GDM1 (cell line): ENCODE data around the gene CFL2.
"Not testable (repeated sequence)": the region's sequence is repeated elsewhere in the genome, so short reads cannot be mapped to it uniquely, and the experiment has no call there.

ENCODE experiments used
- DNase-seq: peaks from one replicate; lab custom pipeline; 2025; lab: John Stamatoyannopoulos, UW

CFL2 gene

GRCh38 chr14:34714320-34715126, at the start of gene CFL2:
TSS of gene CFL2 (minus strand) at chr14:34714593. CDS start at chr14:34714540, 53 bp downstream.
- peak; percentile 62 for DNase-seq

DNA sequence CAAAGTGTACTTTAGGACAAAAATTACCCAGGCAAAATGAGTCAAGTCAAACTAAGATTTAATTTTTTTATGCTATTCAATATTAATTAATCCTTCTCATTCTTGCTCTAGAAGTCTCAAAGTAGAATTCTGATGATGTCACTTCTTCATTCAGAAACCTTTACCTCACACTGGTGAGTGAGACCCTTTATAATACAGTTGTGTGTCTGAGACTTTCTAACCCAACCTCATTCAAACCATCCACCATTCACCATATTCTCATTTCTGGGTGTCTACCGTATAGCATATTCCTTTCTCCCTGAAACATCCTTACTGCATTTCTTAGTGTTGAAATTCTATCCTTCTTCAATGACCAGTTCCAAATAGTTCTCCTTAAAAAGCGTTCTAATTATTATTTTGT, 40.8 kb upstream of the CFL2 start:
- no peak for DNase-seq

DNA sequence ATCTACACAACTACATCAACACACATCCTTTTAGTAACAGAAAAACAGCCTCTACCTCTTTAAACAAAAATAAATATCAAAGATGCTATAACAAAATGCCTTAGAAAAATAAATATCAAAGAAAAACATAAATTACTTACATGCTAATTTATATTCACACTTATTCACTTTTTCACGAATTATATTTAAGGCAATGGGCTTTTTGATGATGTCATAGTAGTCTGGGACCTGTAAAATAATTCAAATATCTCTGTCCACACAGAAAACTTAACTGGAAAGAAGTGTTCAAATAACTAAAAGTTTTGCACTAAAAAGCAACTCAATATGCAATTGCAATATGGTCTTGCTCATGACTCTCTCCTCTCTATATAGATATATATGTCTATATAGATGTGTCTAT, 40.3 kb upstream of the CFL2 start:
- no peak for DNase-seq

DNA sequence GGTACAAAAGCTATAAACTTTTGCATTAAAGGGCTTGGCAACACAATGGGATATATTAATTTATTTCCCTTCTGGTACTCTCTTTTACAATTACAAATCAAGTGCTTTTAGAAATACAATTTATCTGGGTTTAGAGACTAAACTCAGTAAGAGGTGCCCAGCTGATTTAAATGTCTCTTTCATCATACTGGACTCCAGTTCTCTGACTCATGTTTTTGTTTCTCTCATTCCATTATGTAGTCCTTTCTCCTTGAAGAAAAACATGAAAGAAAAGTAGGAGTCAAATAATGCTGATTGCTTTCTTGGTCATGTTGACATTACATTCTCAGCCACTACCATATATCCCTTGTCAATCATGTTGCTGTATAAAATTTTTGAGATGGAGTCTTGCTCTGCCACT, 36.3 kb upstream of the CFL2 start:
- DNase-seq, result no peak

DNA sequence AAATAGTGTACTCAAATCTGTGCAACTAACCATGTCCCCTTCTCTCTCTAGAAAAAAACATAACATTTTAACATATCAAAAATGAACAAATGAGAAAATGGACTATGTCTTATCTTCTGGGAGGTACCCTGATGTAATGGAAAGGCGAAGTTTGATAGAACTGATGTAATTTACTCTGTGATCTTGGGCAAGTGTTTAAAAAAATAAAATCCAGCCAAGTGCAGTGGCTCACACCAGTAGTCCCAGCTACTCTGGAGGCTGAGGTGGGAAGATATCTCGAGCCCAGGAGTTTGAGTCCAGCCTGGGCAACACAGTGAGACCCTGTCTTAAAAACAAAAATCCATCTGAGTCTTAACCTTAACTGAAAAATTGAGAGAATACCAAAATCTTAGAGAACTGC, 35.8 kb upstream of the CFL2 start:
- no peak for DNase-seq

DNA sequence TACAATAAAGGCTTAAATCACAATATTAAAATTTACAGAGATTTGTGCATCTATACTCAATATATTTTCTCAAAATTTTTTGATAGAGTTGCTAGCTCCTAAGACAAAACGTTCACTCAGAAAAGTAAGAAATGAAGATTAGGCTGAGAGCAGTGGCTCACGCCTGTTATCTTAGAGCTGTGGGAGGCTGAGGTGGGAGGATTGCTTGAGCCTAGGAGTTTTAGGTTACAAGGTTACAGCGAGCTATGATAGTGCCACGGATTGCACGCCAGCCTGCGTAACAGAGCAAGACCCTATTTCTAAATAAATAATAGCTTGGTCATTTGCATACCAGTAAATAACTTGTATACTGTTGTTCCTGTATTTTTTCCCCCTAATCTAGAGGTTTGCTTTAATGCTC, 35.0 kb upstream of the CFL2 start:
- no peak for DNase-seq

DNA sequence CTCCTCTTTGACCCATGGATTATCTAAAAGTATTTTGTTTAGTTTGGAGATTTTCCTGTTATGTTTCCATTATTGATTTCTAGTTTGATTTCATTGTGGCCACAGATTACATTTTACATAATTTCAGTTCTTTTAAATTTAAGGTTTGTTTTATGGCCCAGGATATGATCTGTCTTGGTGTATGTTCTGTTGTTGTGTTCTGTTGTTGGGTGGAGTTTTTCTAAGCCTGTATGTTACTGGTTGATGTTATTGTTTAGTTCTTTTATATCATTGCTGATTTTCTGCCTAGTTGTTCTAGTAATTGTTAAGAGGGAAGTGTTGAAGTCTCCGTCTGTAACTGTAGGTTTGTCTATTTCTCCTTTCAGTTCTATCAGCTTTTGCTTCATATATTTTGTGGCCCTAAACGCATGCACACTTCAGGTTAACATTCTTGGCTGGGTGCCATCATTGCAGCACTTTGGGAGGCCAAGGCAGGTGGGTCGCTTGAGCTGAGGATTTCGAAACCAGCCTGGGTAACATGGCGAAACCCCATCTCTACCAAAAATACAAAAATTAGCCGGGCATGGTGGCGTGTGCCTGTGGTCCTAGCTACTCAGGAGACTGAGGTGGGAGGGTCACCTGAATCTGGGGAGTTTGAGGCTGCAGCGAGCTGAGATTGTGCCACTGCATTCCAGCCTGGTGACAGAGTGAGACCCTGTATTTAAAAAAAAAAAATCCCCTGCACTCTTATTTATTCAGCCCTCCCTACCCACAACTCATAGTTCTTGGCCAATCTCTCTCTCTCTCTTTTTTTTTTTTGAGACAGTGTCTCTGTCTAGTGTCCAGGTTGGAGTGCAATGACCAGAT, 28.1 kb upstream of the CFL2 start:
- no peak for DNase-seq

DNA sequence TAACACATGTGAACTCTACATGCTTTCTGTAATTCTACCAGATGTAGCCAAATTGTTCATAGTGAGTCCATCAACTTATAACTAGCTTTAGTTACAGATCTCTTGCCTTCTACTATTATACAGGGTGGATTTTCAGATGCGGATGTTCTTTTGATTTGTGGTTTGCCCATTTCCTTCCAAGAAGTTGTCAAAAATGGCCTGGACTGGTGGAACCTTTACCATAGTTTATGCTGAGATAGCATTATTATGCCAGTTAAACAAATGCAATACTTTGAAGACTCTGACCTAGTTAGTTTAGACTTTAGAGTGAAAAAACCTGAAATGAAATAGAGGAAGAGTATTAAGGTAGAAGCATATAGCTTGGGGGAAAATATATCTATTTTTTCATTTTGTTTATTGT, 27.4 kb upstream of the CFL2 start:
- DNase-seq, result no peak

DNA sequence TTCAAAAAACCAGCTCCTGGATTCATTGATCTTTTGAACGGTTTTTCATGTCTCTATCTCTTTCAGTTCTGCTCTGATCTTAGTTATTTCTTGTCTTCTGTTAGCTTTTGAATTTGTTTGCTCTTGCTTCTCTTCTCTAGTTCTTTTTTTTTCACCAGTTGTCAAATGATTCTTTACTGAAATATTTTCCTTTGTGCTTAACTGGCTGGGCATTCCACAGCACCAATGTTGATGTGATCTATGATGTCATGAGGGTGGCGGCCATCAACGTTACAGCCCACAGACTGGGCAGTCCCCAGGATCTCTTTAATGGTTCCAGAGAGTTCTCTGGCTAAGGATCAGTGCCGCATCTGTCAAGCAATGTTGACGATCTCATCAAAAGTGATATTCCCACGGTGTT, 25.7 kb upstream of the CFL2 start:
- not testable (repeated sequence) for DNase-seq

DNA sequence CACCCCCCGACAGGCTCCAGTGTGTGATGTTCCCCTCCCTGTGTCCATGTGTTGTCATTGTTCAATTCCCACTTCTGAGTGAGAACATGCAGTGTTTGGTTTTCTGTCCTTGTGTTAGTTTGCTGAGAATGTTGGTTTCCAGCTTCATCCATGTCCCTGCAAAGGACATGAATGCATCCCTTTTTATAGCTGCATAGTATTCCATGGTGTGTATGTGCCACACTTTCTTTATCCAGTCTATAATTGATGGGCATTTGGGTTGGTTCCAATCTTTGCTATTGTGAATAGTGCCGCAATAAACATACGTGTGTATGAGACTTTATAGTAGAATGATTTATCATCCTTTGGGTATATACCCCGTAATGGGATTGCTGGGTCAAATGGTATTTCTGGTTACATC, 22.7 kb upstream of the CFL2 start:
- DNase-seq, result not testable (repeated sequence)

DNA sequence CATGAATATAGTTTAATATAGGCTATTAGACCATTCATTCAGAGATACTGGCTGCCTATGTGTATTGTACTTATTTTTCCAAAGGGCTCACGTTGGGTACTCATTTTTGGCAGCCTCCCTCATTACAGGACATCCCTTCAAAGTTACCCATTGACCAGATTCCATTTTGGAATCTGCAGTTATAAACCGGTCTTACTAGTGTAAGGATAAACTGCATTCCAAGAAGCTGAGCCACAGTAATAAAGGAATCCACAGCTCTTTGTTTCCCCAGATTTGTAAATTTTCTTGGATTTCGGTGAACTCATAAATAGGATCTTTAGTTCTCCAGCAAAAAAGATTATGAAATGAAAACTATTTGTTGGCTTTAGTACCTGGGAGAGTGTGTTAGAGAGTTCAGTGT, 18.9 kb upstream of the CFL2 start:
- no peak for DNase-seq

GRCh38 chr14:34732802-34733201, 18.4 kb upstream of the CFL2 start:
- DNase-seq, result no peak

DNA sequence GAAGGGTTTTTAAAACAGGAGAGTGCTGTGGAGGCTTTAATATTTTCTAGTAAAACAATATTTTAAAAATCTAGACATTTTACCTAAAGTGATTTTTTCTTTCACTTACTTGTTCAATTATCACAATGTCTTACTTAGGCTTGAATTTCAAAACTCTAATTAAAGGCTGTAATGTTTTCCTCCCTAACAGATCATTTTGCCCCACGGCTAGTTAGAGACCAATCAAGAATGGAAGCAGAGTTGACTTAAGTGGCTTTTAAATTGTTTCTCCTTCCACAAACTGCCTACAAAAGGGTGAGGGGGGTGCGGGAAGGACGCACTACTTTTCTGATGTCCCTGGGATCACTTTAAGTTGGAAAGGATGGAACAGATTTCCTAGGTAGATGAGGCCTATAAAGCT, 9.5 kb upstream of the CFL2 start:
- no peak for DNase-seq

DNA sequence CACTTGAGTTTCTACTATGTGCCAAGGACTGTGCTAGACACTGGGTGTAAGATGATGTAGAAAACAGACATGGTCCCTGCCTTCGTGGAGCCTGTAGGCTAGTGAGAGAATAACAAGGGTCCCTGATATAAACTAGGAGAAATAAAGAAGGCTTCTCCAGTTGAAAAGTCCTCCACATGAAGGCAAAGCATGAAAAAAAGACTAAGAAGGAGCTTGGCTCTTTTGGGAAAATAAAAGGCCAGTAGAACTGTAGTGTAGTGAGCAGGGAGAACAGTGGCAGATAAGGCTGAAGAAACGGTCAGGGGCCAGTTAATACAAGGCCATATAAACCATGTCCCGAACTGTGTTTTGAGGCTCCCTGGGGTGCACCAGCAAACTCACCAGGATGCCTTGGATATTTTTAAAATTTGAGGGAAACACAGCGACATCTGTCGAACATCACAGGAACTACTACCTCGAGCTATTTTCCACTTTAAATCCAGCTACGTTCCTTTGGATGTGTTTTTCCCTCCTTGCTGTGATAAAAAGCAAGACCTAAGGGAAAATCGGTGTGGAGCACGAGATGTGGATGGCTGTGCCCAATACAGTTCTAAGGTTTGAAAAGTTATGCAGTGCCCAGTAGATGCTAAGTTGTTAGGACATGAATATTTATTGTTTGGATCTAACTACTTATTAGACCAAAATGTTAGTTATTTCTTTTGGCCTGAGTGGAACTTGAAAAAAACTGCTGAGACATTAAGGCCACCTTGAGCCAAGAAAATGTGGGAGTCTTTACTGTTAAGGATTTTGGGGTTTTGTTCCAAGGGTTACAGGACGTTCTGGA, 8.5 kb upstream of the CFL2 start:
- DNase-seq, result peak; percentile 1

DNA sequence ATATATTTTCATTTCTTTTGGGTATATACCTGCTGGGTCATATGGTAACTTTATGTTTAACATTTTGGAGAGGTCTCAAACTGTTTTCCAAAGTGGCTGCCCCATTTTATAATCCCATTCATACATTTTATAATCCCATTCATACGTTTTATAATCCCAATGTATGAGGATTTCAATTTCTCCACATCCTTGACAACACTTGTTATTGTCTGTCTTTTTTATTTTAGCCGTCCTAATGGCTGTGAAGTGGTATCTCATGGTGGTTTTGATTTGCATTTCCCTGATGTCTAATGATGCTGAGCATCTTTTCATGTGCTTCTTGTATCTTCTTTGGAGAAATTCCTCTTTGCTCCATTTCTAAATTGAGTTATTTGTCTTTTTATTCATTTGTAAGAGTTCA, 6.7 kb upstream of the CFL2 start:
- DNase-seq, result no peak

- DNase-seq, result no peak
These were observed 4.4 kb upstream of the CFL2 start for GRCh38 chr14:34718750-34719304.

GRCh38 chr14:34715127-34715863, 902 bp upstream of the CFL2 start:
- no peak for DNase-seq

- no peak for DNase-seq
These were observed 593 bp downstream of the CFL2 start for GRCh38 chr14:34713681-34714319.

GRCh38 chr14:34713122-34713680, 1.2 kb downstream of the CFL2 start:
- DNase-seq, result no peak
